HCT116 (cell line): ENCODE data around the gene GALNT11. TPM values are rescaled to one million over a fixed set of nuclear protein-coding genes. Genes with fewer than 3 reads are reported as not detected.

Source experiments
- ATAC-seq: fragments of 200-7000 bp; cut with Tn5 transposase; 2 replicates; pipeline ENCODE4 v1.9.1; 2020; ENCODE audit warnings: mild to moderate bottlenecking, moderate library complexity
- BruUV-seq: library from RNA; stranded (reverse); fragments of 400-500 nt; replicated peaks from 2 replicates; lab custom pipeline; 2021; lab: Mats Ljungman, UMichigan
- CTCF ChIA-PET: fragments of 300-600 bp; sonication (Branson Sonifier 250); formaldehyde crosslinking; loops from one replicate; lab custom pipeline; 2021; ENCODE audit warnings: antibody characterized with exemption; lab: Charles Lee
- POLR2A ChIA-PET: fragments of 300-600, 350-600 bp; sonication (Branson Sonifier 250); formaldehyde crosslinking; loops from one replicate; lab custom pipeline; 2021; ENCODE audit warnings: antibody characterized with exemption; lab: Charles Lee
- RAD21 ChIA-PET, 2 experiments: fragments of 300-600 bp; sonication (Branson Sonifier 250); formaldehyde crosslinking; loops; one replicate each; lab custom pipeline; 2023; ENCODE audit warnings: low total read pairs in 2 of 2; ENCODE audit not compliant: uncharacterized antibody in 2 of 2, unreplicated experiment in 2 of 2, low non-redundant PET in 1 of 2; lab: Charles Lee
- DNase-seq: peaks from one replicate; pipeline ENCODE4 v3.0.0-alpha.2; 2010; ENCODE audit warnings: low read depth, low spot score
- H2AFZ ChIP-seq: fragments of 200-600 bp; shearing (Covaris generic), sonication (generic); 2 replicates; pipeline ENCODE4 v1.6.1; 2017; ENCODE audit warnings: low read depth, mixed run types, mixed read lengths, antibody characterized with exemption, low read length; ENCODE audit not compliant: poor library complexity, severe bottlenecking
- H3K27ac ChIP-seq: 2 replicates; pipeline ENCODE4 v1.5.1; 2012; ENCODE audit warnings: low read depth, low read length
- H3K27me3 ChIP-seq: fragments of 200-600 bp; sonication (generic); 2 replicates; pipeline ENCODE4 v1.6.1; 2016; ENCODE audit warnings: mixed run types, low read length, mixed read lengths; ENCODE audit not compliant: insufficient read depth
- H3K36me3 ChIP-seq, 2 experiments: fragments of 200-500 bp in 1 of 2; fragments of 200-600 bp in 1 of 2; sonication (Bioruptor generic) in 1 of 2; sonication (generic) in 1 of 2; 2 replicates each; pipeline versions ENCODE4 v1.5.1 to v1.6.1; 2014 to 2016; ENCODE audit warnings: low read length in 2 of 2, inconsistent platforms in 1 of 2, mixed read lengths in 1 of 2, mixed run types in 1 of 2; ENCODE audit not compliant: insufficient read depth in 2 of 2, control insufficient read depth in 1 of 2
- H3K4me1 ChIP-seq, 2 experiments: fragments of 200-600 bp in 1 of 2; sonication (generic) in 1 of 2; 2 replicates each; pipeline versions ENCODE4 v1.5.1 to v1.6.1; 2012 to 2017; ENCODE audit warnings: low read length in 2 of 2, inconsistent platforms in 1 of 2, mild to moderate bottlenecking in 1 of 2, mixed read lengths in 1 of 2, mixed run types in 1 of 2, moderate library complexity in 1 of 2; ENCODE audit not compliant: insufficient read depth in 2 of 2, control insufficient read depth in 1 of 2
- H3K4me2 ChIP-seq: fragments of 200-600 bp; sonication (generic); 2 replicates; pipeline ENCODE4 v1.6.1; 2017; ENCODE audit warnings: mixed run types, low read length, mixed read lengths
- H3K4me3 ChIP-seq, 2 experiments: fragments of 200-600 bp in 1 of 2; sonication (generic) in 1 of 2; replicated peaks in 1 of 2; 2 replicates each; pipeline ENCODE4 v1.5.1; 2011 to 2016; ENCODE audit warnings: low read length in 2 of 2, control low read depth in 1 of 2, low read depth in 1 of 2, mild to moderate bottlenecking in 1 of 2, mixed read lengths in 1 of 2, mixed run types in 1 of 2
- H3K79me2 ChIP-seq: fragments of 200-600 bp; sonication (generic); 2 replicates; pipeline ENCODE4 v1.6.1; 2017; ENCODE audit warnings: mild to moderate bottlenecking, mixed run types, low read length, moderate library complexity, mixed read lengths; ENCODE audit not compliant: insufficient read depth
- H3K9ac ChIP-seq: fragments of 200-600 bp; sonication (generic); 2 replicates; pipeline ENCODE4 v1.6.1; 2016; ENCODE audit warnings: low read length, mixed read lengths
- H3K9me2 ChIP-seq: fragments of 200-600 bp; sonication (generic), shearing (Covaris generic); 2 replicates; pipeline ENCODE4 v1.6.1; 2017; ENCODE audit warnings: mixed run types, mild to moderate bottlenecking, moderate library complexity; ENCODE audit not compliant: insufficient read depth
- H3K9me3 ChIP-seq, 2 experiments: fragments of 200-500 bp in 1 of 2; fragments of 200-600 bp in 1 of 2; sonication (Bioruptor generic) in 1 of 2; sonication (generic) in 1 of 2; 2 replicates each; pipeline ENCODE4 v1.6.1; 2014 to 2017; ENCODE audit warnings: low read length in 2 of 2, mixed read lengths in 2 of 2, inconsistent platforms in 1 of 2, low read depth in 1 of 2, mild to moderate bottlenecking in 1 of 2, mixed run types in 1 of 2, moderate library complexity in 1 of 2; ENCODE audit not compliant: control insufficient read depth in 1 of 2, insufficient read depth in 1 of 2
- H4K20me1 ChIP-seq: fragments of 200-600 bp; sonication (generic), shearing (Covaris generic); 2 replicates; pipeline ENCODE4 v1.6.1; 2017; ENCODE audit warnings: mixed run types, mild to moderate bottlenecking, moderate library complexity; ENCODE audit not compliant: insufficient read depth
- ATF3 ChIP-seq: IDR thresholded peaks from 2 replicates; pipeline ENCODE4 v1.6.1; 2012
- POLR2A ChIP-seq: IDR thresholded peaks from 2 replicates; pipeline ENCODE4 v1.7.0; 2011; ENCODE audit warnings: borderline replicate concordance; ENCODE audit not compliant: insufficient read depth, insufficient read length; ENCODE audit errors: extremely low read depth
- SRF ChIP-seq: IDR thresholded peaks from 2 replicates; pipeline ENCODE4 v1.6.1; 2012; ENCODE audit warnings: low read depth
- TCF7L2 ChIP-seq: IDR thresholded peaks from 2 replicates; pipeline ENCODE4 v1.7.0; 2011; ENCODE audit warnings: borderline replicate concordance, inconsistent platforms; ENCODE audit not compliant: insufficient read depth, insufficient read length; ENCODE audit errors: extremely low read depth
- YY1 ChIP-seq: IDR thresholded peaks from 2 replicates; pipeline ENCODE4 v1.6.1; 2011; ENCODE audit warnings: low read length, low read depth, moderate library complexity, mild to moderate bottlenecking; ENCODE audit not compliant: insufficient replicate concordance; ENCODE audit errors: extremely low read depth
- ZBTB33 ChIP-seq: IDR thresholded peaks from 2 replicates; pipeline ENCODE4 v1.6.1; 2011; ENCODE audit warnings: mild to moderate bottlenecking, low read length, moderate library complexity; ENCODE audit not compliant: insufficient replicate concordance; ENCODE audit errors: extremely low read depth
- ZNF274 ChIP-seq: fragments of 200-500 bp; sonication (Bioruptor generic); IDR thresholded peaks from 2 replicates; pipeline ENCODE4 v1.6.1; 2014; ENCODE audit warnings: mild to moderate bottlenecking, low read depth, low read length, inconsistent platforms
- intact Hi-C: fragments of 100-400 bp; cut with micrococcal nuclease; formaldehyde crosslinking; loops from 2 replicates; pipeline ENCODE4 v1.10.0; 2022
- total RNA-seq: library from RNA; stranded (reverse); gene quantifications from one replicate; pipeline ENCODE4 v1.2.1, GENCODE V29; 2021; ENCODE audit not compliant: unreplicated experiment

GALNT11 gene
- total RNA-seq, 1 experiment from 2014 or later: 28.9 TPM

GRCh38 chr7:152137476-152138025 is 112.1 kb downstream of the GALNT11 start:
- ATAC-seq: no peak

More at GRCh38 chr7:152137476-152138025, 112.1 kb downstream of the GALNT11 start:
- Histone ChIP-seq H4K20me1 (no peaks in the 10 kb centered on the region), H3K9ac (no peak overlapping the region), H3K79me2 (no peaks in the 10 kb centered on the region), H3K4me1 (no peaks in the 10 kb centered on the region), H3K9me2 (no peaks in the 10 kb centered on the region), H3K4me3 (no peak overlapping the region), H3K27ac (no peak overlapping the region), H3K9me3 (no peaks in the 10 kb centered on the region), H3K4me2 (no peak overlapping the region), H3K36me3 (peaks cover 6 to 11% of the 10 kb centered on the region in 2 experiments; a peak in 2 of 4 replicates), H3K27me3 (no peaks in the 10 kb centered on the region), H2AFZ (no peak overlapping the region)
- RAD21 ChIA-PET: no interaction called here
- CTCF ChIA-PET: no interaction called here
- TF ChIP-seq ZBTB33 (no peak), SRF (no peak), TCF7L2 (no peak), YY1 (no peak), ZNF274 (no peak), ATF3 (no peak), POLR2A (no peak)
- no TSS peak for BruUV-seq
- intact Hi-C loops: no loop called here
- POLR2A ChIA-PET: no interaction called here
- DNase-seq: no peak
